H1 (cell line): Measurements from ENCODE around the gene CACNA1G. TPM values are rescaled to one million over a fixed set of nuclear protein-coding genes. Genes with fewer than 3 reads are reported as not detected.

Source experiments
- CTCF ChIA-PET: fragments of 300-600 bp; sonication (Branson Sonifier 250); formaldehyde crosslinking; loops from one replicate; lab custom pipeline; 2021; ENCODE audit not compliant: partially characterized antibody; lab: Charles Lee
- POLR2A ChIA-PET: fragments of 300-600 bp; sonication (Branson Sonifier 250); formaldehyde crosslinking; loops from one replicate; lab custom pipeline; 2021; ENCODE audit warnings: inconsistent platforms; ENCODE audit not compliant: partially characterized antibody; lab: Charles Lee
- DNase-seq, 2 experiments: peaks; one replicate each; pipeline versions ENCODE4 v3.0.0 to v3.0.0-alpha.2; 2010 to 2022; ENCODE audit warnings: low spot score in 2 of 2, low read depth in 1 of 2, mixed read lengths in 1 of 2
- FAIRE-seq: peaks from 2 replicates; lab custom pipeline; 2011; peaks lifted over from hg19 to GRCh38; lab: Jason Lieb, UNC
- H2AFZ ChIP-seq: 2 replicates; pipeline ENCODE4 v1.8.1; 2012; ENCODE audit warnings: low read length, inconsistent platforms
- H2AK5ac ChIP-seq: 2 replicates; pipeline ENCODE4 v1.6.1; 2013; ENCODE audit warnings: low read depth, low read length
- H2BK120ac ChIP-seq: replicated peaks from 2 replicates; pipeline ENCODE3; 2013; ENCODE audit warnings: low read depth, low read length, inconsistent platforms
- H2BK12ac ChIP-seq: 2 replicates; pipeline ENCODE4 v1.6.1; 2013; ENCODE audit warnings: low read depth, low read length
- H2BK15ac ChIP-seq: 2 replicates; pipeline ENCODE4 v1.6.1; 2013; ENCODE audit warnings: low read length
- H2BK20ac ChIP-seq: 2 replicates; pipeline ENCODE4 v1.6.1; 2013; ENCODE audit warnings: low read length
- H2BK5ac ChIP-seq: 2 replicates; pipeline ENCODE4 v1.6.1; 2013; ENCODE audit warnings: low read depth, low read length
- H3K14ac ChIP-seq: 2 replicates; pipeline ENCODE4 v1.6.1; 2013; ENCODE audit warnings: inconsistent platforms; ENCODE audit not compliant: insufficient read length
- H3K18ac ChIP-seq: 2 replicates; pipeline ENCODE4 v1.6.1; 2013; ENCODE audit warnings: low read length; ENCODE audit errors: extremely low read depth
- H3K23ac ChIP-seq: 2 replicates; pipeline ENCODE4 v1.6.1; 2013; ENCODE audit warnings: inconsistent platforms; ENCODE audit not compliant: insufficient read length
- H3K23me2 ChIP-seq: 2 replicates; pipeline ENCODE4 v1.6.1; 2013; ENCODE audit warnings: low read depth, low read length
- H3K27ac ChIP-seq: 2 replicates; pipeline ENCODE4 v1.6.1; 2011; ENCODE audit warnings: low read depth, low read length, inconsistent platforms
- H3K27me3 ChIP-seq, 4 experiments: replicated peaks in 1 of 4; 1 replicate in 1 of 4; 2 replicates in 3 of 4; pipeline versions ENCODE4 v1.6.1 to v1.8.1; 2011 to 2013; ENCODE audit warnings: low read length in 3 of 4, mild to moderate bottlenecking in 3 of 4, inconsistent platforms in 2 of 4, mixed read lengths in 2 of 4, moderate library complexity in 1 of 4; ENCODE audit not compliant: control insufficient read depth in 3 of 4, insufficient read depth in 3 of 4; ENCODE audit errors: extremely low read depth in 1 of 4
- H3K36me3 ChIP-seq, 4 experiments: 2 replicates each; pipeline versions ENCODE4 v1.6.1 to v1.8.1; 2011 to 2013; ENCODE audit warnings: mild to moderate bottlenecking in 4 of 4, low read length in 3 of 4, moderate library complexity in 2 of 4, control low read depth in 1 of 4, inconsistent platforms in 1 of 4; ENCODE audit not compliant: insufficient read depth in 4 of 4, control insufficient read depth in 2 of 4
- H3K4ac ChIP-seq: replicated peaks from 2 replicates; pipeline ENCODE3; 2013; ENCODE audit warnings: low read length, low read depth, mixed read lengths, inconsistent platforms; ENCODE audit not compliant: insufficient read length
- H3K4me1 ChIP-seq, 4 experiments: replicated peaks in 1 of 4; 1 replicate in 1 of 4; 2 replicates in 3 of 4; pipeline versions ENCODE4 v1.6.1 to v1.8.1; 2011 to 2013; ENCODE audit warnings: low read length in 3 of 4, inconsistent platforms in 2 of 4, mixed read lengths in 1 of 4; ENCODE audit not compliant: insufficient read depth in 4 of 4, control insufficient read depth in 3 of 4
- H3K4me2 ChIP-seq, 2 experiments: 2 replicates each; pipeline versions ENCODE4 v1.6.1 to v1.8.1; 2011 to 2013; ENCODE audit warnings: low read depth in 2 of 2, low read length in 2 of 2, control low read depth in 1 of 2, inconsistent platforms in 1 of 2, mild to moderate bottlenecking in 1 of 2; ENCODE audit not compliant: insufficient read depth in 1 of 2
- H3K4me3 ChIP-seq, 4 experiments: fragments of 200-600, 300-600 bp in 1 of 4; sonication (generic), shearing (Covaris generic), sonication (Bioruptor Twin) in 1 of 4; 2 replicates each; pipeline versions ENCODE4 v1.5.1 to v1.8.1; 2011 to 2016; ENCODE audit warnings: low read length in 4 of 4, low read depth in 3 of 4, control low read depth in 2 of 4, inconsistent platforms in 2 of 4, mild to moderate bottlenecking in 2 of 4, mixed read lengths in 1 of 4, moderate library complexity in 1 of 4; ENCODE audit not compliant: insufficient read depth in 2 of 4; ENCODE audit errors: extremely low read depth in 1 of 4
- H3K56ac ChIP-seq: replicated peaks from 2 replicates; pipeline ENCODE3; 2013; ENCODE audit warnings: low read depth, mild to moderate bottlenecking, mixed read lengths, low read length, inconsistent platforms; ENCODE audit not compliant: insufficient read length
- H3K79me1 ChIP-seq: 2 replicates; pipeline ENCODE4 v1.6.1; 2013; ENCODE audit warnings: low read depth, low read length, control low read depth
- H3K79me2 ChIP-seq, 2 experiments: 2 replicates each; pipeline versions ENCODE4 v1.6.1 to v1.8.1; 2012 to 2013; ENCODE audit warnings: low read length in 2 of 2, mild to moderate bottlenecking in 2 of 2, inconsistent platforms in 1 of 2; ENCODE audit not compliant: insufficient read depth in 2 of 2, control insufficient read depth in 1 of 2
- H3K9ac ChIP-seq, 4 experiments: replicated peaks in 1 of 4; 1 replicate in 1 of 4; 2 replicates in 3 of 4; pipeline versions ENCODE4 v1.6.1 to v1.8.1; 2011 to 2013; ENCODE audit warnings: low read depth in 3 of 4, low read length in 3 of 4, control low read depth in 2 of 4, mild to moderate bottlenecking in 2 of 4, moderate library complexity in 2 of 4, inconsistent platforms in 1 of 4; ENCODE audit errors: extremely low read depth in 1 of 4
- H3K9me3 ChIP-seq, 2 experiments: 2 replicates each; pipeline versions ENCODE4 v1.6.1 to v1.8.1; 2012 to 2013; ENCODE audit warnings: mild to moderate bottlenecking in 2 of 2, moderate library complexity in 2 of 2, control low read depth in 1 of 2, inconsistent platforms in 1 of 2, low read depth in 1 of 2, low read length in 1 of 2, mixed read lengths in 1 of 2; ENCODE audit not compliant: insufficient read depth in 2 of 2
- H4K20me1 ChIP-seq, 2 experiments: replicated peaks in 1 of 2; 2 replicates each; pipeline versions ENCODE3 to v1.8.1; 2011 to 2013; ENCODE audit warnings: inconsistent platforms in 2 of 2, low read length in 2 of 2, mild to moderate bottlenecking in 1 of 2; ENCODE audit not compliant: insufficient read depth in 2 of 2, control insufficient read depth in 1 of 2
- H4K5ac ChIP-seq: 2 replicates; pipeline ENCODE4 v1.6.1; 2013; ENCODE audit warnings: low read length, low read depth, mixed read lengths, inconsistent platforms; ENCODE audit not compliant: insufficient read length
- H4K8ac ChIP-seq: 2 replicates; pipeline ENCODE4 v1.8.0; 2013; ENCODE audit warnings: mild to moderate bottlenecking, moderate library complexity, low read length, inconsistent platforms; ENCODE audit not compliant: insufficient read depth; ENCODE audit errors: extremely low read depth
- H4K91ac ChIP-seq: replicated peaks from 2 replicates; pipeline ENCODE3; 2013; ENCODE audit warnings: low read length, mixed read lengths, inconsistent platforms; ENCODE audit not compliant: insufficient read length
- SIX5 ChIP-seq: IDR thresholded peaks from 2 replicates; pipeline ENCODE4 v1.6.1; 2011; ENCODE audit warnings: mild to moderate bottlenecking, low read depth, low read length
- WGBS, 2 experiments: shearing (Covaris generic) in 1 of 2; methylation state at CpG; one replicate each; pipeline versions ENCODE4 v1.1.6 to v1.1.7; 2013 to 2015; ENCODE audit warnings: low lambda C conversion rate in 2 of 2, mixed read lengths in 2 of 2, inconsistent platforms in 1 of 2, low coverage in 1 of 2, missing lambda C conversion rate in 1 of 2; ENCODE audit not compliant: insufficient replicate concordance in 2 of 2, insufficient coverage in 1 of 2, insufficient read length in 1 of 2; ENCODE audit errors: extremely low coverage in 1 of 2, missing lambda C conversion rate in 1 of 2; 5-methylcytosine and 5-hydroxymethylcytosine counted together
- polyA plus RNA-seq, 7 experiments: library from polyadenylated mRNA; depleted of rRNA in 3 of 7; stranded (reverse) in 5 of 7; unstranded in 2 of 7; fragments of >200 nt in 5 of 7; fragments of 200-250 nt in 2 of 7; gene quantifications; 1 replicate in 5 of 7; 2 replicates in 1 of 7; 4 replicates in 1 of 7; pipeline versions ENCODE4 v1.2.1 to v1.2.3, GENCODE V29; 2011 to 2013; ENCODE audit warnings: missing spikeins in 2 of 7, mixed read lengths in 2 of 7
- total RNA-seq: library from RNA; stranded (reverse); fragmentation: NEBNext Ultra II Directional; extraction: Animal tissue kit (Norgen Biotek cat#: 25700); gene quantifications from 2 replicates; pipeline ENCODE4 v1.2.1, GENCODE V29; 2021

CACNA1G gene
- total and polyA plus RNA-seq, 2 of the 8 experiments (the other 6 are each of a cell fraction or from before 2014, with no cell fraction given) = 2.9 to 4.9 TPM

- Histone ChIP-seq H3K18ac (no peak overlapping the region), H3K36me3 (no peaks in the 10 kb centered on the region), H3K27ac (no peak overlapping the region), H4K8ac (no peak overlapping the region), H2BK20ac (no peak overlapping the region), H2BK5ac (no peak overlapping the region), H3K9ac (no peak overlapping the region), H3K9me3 (no peaks in the 10 kb centered on the region), H2AFZ (no peak overlapping the region), H2BK15ac (no peak overlapping the region), H2AK5ac (no peak overlapping the region), H4K91ac (no peak overlapping the region), H3K4me2 (no peak overlapping the region), H3K4me1 (peaks cover 0 to 2% (median under 1%) of the 10 kb centered on the region in 4 experiments; a peak in 1 of 7 replicates)
- ChIA-PET POLR2A (interaction anchor here (1.0 to 1.4 kb wide), 2 partner anchors 54 to 70 kb away, joined by 3 to 4 read pairs; no protein-coding TSS in a partner anchor), CTCF (interaction anchor here (0.5 to 19.7 kb wide), 9 partner anchors 12 to 107 kb away, joined by 3 to 300 read pairs (median 5); partner anchors contain the start of gene ABCC3)
- TF ChIP-seq SIX5 = no peak
- TF ChIP-seq, all 59 proteins: peak for 0
- DNase-seq (no peak), FAIRE-seq (no peak)
- Histone ChIP-seq H3K23me2 (no peaks in the 10 kb centered on the region), H3K27me3 (no peaks in the 10 kb centered on the region; a peak in 1 of 7 replicates), H3K79me1 (no peaks in the 10 kb centered on the region), H3K4ac (no peak overlapping the region), H2BK120ac (no peak overlapping the region), H3K14ac (no peak overlapping the region), H3K23ac (no peak overlapping the region), H3K56ac (no peak overlapping the region), H4K5ac (no peak overlapping the region), H3K79me2 (no peaks in the 10 kb centered on the region), H4K20me1 (peaks cover 0 to 2% of the 10 kb centered on the region in 2 experiments), H2BK12ac (no peak overlapping the region), H3K4me3 (no peak overlapping the region)
- WGBS, 2 experiments = 94% methylated on average over 7 of the region's 7 CpGs; no CpG with 5 or more reads in 1 of the 2 experiments
Measured at GRCh38 chr17:50615828-50616227, 55.3 kb downstream of the CACNA1G start.
